Stimulated activated CD4-positive, alpha-beta T cell treated with anti-CD3 and anti-CD28 coated beads, Interleukin-15, amount 100 ng/mL, for 48 hours (primary cell): ENCODE data around the gene MAST2.
"Not testable (repeated sequence)": the region's sequence is repeated elsewhere in the genome, so short reads cannot be mapped to it uniquely, and the experiment has no call there.

Source experiments
- DNase-seq, 2 donors: peaks; one replicate each; pipeline ENCODE4 v3.0.0-alpha.2; 2020; ENCODE audit warnings: low read depth in 2 of 2

Gene MAST2

GRCh38 chr1:45814776-45815175, 11.4 kb downstream of the MAST2 start:
- DNase-seq: no peak

DNA sequence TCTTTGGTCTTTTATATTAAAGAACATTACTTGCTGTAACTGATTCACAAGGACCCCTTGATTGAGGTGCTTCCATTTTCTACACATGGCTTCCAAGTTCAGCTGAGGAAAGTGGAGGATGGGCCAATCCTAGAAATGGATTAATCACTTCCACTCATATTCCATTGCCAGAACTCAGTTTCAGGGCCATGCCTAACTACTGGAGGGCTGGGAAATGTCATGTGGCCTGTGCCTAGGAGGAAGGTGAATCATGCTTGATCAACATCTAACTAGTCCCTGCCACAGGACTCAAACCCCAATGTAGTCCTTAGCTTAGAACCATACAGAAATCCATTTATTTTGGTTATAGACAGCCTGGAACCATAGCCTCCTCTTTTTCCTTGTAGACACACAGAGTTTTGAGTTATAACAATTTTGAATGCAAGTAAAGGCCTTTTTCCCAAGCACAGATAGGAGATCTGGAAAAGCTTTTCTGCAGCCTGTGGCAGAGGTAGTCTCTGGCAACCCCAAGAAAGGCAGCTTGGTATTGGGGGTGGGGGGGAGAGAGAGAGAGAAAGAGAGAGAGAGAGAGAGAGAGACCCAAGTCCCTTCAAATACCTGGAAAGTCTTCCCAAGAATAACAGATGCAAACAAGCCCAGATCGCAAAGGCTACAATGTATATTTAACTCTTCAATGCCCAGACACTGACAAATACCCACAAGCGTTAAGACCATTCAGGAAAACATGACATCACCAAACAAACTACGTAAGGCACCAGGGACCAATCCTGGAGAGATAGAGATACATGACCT, 12.5 kb downstream of the MAST2 start:
- DNase-seq: no peak

- DNase-seq: no peak
These were observed 16.8 kb downstream of the MAST2 start for GRCh38 chr1:45820173-45820572.

- no peak for DNase-seq
These were observed 17.4 kb downstream of the MAST2 start for GRCh38 chr1:45820788-45821187.

DNA sequence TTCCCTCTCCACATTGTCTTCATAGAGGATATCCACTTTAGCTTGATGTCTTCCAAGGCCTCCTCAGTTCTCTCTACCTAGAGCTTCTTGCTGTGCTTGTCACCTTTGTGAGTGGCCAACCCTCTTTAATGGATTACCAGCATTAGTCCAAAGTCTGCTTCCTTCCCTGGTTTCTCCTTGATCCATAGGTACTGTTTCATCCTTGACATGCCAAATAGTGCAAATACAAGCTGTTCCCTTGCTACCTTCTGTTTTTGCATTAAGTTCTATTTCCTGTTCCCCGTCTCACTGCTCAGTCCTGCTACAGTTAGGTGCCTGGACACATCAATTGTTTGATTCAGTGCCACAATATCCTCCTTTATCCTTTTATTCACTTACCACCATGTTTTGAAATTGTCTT, 19.2 kb downstream of the MAST2 start:
- DNase-seq: no peak

- DNase-seq: no peak
These were observed 21.2 kb downstream of the MAST2 start for GRCh38 chr1:45824607-45825006.

- no peak for DNase-seq
These were observed 23.8 kb downstream of the MAST2 start for GRCh38 chr1:45827256-45827655.

DNA sequence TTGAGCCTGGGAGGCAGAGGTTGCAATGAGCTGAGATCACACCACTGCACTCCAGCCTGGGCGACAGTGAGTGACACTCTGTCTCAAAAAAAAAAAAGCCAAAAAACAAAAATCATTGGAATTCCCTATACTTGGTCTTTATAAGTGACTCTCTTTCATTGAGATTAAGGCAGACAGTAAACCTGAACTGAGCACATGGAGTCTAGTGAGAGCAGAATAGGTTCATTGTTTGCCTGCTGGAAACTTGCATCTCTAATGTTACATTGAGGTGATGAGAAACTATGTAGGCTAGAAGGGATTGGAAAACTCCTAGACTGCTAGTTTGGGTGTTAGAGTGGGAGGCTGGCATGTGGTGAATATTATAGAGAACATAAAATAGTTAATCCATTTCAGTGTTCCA, 25.4 kb downstream of the MAST2 start:
- no peak for DNase-seq

DNA sequence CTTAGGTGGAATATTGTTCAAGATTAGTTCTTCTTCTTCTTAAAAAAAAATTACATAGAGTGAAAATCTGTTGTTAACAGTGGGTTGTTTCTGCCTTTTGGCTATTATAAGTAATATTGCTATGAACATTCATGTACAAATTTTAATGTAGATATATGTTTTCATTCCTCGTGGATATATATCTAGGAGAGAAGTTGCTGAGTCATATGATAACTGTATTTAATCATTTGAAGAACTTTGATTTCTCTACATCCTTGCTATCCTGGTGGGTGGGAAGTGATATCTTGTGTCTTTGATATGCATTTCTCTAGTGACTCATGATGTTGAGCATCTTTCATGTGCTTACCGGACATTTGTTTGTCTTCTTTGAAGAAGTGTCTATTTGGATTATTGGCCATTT, 29.9 kb downstream of the MAST2 start:
- no peak for DNase-seq

DNA sequence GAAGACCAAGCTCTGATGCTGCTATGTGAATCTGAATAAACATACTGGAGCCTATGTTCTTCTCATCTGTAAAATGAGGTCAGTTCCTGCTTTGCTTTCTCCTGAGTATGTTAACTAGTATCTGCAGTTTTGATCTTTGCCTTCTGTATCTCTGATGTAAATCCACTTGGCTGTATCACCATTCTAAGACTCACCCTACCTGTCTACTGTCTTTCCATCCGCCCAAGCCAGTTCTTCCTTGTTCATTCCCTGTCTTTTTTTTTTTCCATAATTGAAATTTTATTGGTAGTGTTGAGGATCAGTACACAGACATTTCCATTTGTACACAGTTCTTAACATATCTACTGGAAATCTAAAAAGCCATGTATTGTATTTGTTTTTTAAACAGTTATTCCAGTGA, 31.3 kb downstream of the MAST2 start:
- no peak for DNase-seq

DNA sequence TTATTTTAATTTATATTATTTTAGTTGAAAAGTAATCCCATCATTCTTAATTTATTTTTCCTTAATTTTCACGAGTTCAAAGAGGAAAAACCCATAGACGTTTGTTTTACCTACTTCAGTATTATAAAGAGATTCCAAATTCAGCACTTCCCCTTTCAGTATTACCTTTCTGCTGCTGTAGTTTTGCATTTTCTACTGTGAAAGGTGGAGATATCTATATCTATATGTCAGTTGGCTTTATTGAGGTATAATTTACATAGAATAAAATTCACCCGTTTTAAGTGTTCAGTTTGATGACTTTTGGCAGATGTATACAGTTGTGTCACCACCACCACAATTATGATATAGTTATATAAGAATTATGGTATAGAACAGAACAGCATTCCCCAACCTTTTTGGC, 33.0 kb downstream of the MAST2 start:
- DNase-seq: no peak

DNA sequence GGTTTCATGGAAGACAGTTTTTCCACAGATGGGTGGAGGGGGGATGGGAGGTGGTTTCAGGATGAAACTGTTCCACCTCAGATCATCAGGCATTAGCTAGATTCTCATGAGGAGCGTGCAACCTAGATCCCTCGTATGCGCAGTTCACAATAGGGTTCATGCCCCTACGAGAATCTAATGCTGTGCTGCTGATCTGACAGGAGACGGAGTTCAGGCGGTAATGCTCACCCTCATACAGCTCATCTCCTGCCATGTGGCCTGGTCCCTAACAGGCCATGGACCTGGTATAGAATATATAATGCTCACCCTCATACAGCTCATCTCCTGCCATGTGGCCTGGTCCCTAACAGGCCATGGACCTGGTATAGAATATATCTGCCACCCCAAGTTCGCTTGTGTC, 33.4 kb downstream of the MAST2 start:
- not testable (repeated sequence) for DNase-seq

DNA sequence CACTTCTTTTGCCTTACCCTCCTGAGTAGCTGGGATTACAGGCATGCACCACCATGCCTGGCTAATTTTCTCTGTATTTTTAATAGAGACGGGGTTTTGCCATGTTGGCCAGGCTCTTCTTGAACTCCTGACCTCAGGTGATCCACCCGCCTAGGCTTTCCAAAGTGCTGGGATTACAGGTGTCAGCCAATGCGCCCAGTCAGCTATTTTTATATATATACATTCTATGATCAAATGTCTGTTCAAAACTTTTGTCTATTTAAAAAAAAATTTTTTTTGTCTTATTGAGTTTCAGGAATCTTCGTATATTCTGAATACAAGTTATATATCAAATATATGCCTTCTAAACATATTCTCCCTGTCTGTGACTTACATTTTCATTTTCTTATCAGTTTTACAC, 34.9 kb downstream of the MAST2 start:
- not testable (repeated sequence) for DNase-seq

- DNase-seq: no peak
These were observed 37.3 kb downstream of the MAST2 start for GRCh38 chr1:45840704-45841103.

- no peak for DNase-seq
These were observed 39.4 kb downstream of the MAST2 start for GRCh38 chr1:45842786-45843185.

DNA sequence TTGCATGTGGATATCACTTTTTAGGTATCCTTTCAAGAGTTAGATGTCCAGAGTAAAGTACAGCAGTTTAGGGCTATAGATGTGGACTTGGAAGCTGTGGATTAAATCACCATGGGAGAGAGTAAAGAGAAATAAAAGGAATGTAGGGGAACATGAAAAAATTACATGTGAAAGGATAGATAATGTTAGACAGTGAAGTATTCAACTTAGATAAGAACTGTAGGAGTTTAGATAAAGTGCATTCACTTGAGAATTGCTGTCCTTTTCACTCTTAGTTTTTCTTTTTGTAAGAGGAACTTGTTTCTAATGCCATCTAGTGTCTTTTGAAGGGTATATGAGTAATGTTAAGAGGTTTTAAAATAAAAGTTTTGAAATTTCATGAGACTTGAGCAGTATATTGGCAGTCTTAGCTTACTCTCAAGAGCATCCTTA, 40.1 kb downstream of the MAST2 start:
- no peak for DNase-seq

DNA sequence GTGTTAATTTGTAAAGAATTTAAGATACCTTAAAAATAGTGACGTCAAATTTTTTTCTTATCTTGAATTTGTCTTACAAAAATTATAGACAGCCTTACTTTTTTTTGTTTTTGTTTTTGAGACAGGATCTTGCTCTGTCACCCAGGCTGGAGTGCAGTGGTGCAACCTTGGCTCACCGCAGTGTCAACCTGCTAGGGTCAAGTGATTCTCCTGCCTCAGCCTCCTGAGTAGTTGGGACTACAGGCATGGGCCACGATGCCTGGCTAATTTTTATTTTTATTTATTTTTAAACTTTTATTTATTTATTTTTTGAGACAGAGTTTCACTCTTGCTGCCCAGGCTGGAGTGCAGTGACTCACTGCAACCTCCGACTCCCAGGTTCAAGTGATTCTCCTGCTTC, 40.6 kb downstream of the MAST2 start:
- not testable (repeated sequence) for DNase-seq

GRCh38 chr1:45846931-45847330, 43.5 kb downstream of the MAST2 start:
- DNase-seq: no peak

GRCh38 chr1:45848097-45848496, 44.7 kb downstream of the MAST2 start:
- no peak for DNase-seq

- DNase-seq: no peak
These were observed 45.3 kb downstream of the MAST2 start for GRCh38 chr1:45848714-45849113.

- no peak for DNase-seq
These were observed 46.6 kb downstream of the MAST2 start for GRCh38 chr1:45850017-45850416.

DNA sequence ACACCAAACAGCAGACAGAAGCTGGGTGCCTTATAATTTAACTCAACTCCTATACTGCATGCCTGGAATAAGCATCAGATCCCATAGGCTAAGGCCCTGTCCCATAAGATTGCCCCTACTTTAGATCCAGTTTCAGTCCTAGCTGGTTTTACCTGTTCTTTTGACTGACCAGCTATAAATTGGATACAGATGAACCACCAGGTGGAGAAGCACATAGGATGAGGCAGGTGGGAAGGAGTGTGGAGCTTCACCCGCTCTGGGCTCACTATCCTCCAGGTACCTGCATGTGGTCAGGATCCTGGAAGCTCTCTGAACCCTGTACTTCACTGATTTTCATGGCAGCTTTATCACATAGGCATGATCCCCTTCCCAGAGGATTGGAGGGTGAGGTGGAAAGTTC, 51.3 kb downstream of the MAST2 start:
- DNase-seq: no peak

- DNase-seq: no peak
These were observed 53.8 kb downstream of the MAST2 start for GRCh38 chr1:45857101-45857700.
